Spleen (tissue), 11 donors: ENCODE measurements around the gene ZIK1. TPM values are rescaled to one million over a fixed set of nuclear protein-coding genes. Genes with fewer than 3 reads are reported as not detected.

ENCODE experiments used
- DNase-seq: peaks from one replicate; pipeline ENCODE4 v3.0.0-alpha.2; 2020
- H3K27ac ChIP-seq, 8 donors: fragments of 200-600 bp; sonication (generic) in 7 of 8; 1 replicate in 4 of 8; 2 replicates in 4 of 8; pipeline versions ENCODE4 v1.5.0 to v1.8.0; 2016 to 2021; ENCODE audit warnings: inconsistent platforms in 4 of 8, mild to moderate bottlenecking in 4 of 8, moderate library complexity in 1 of 8
- H3K27me3 ChIP-seq, 7 donors: fragments of 200-600 bp; sonication (generic) in 6 of 7; replicated peaks in 1 of 7; 1 replicate in 4 of 7; 2 replicates in 3 of 7; pipeline versions ENCODE4 v1.5.0 to v1.8.0; 2016 to 2021; ENCODE audit warnings: inconsistent platforms in 3 of 7, mild to moderate bottlenecking in 1 of 7
- H3K36me3 ChIP-seq, 6 donors: fragments of 200-600 bp; sonication (generic) in 5 of 6; 1 replicate in 4 of 6; 2 replicates in 2 of 6; pipeline versions ENCODE4 v1.5.0 to v1.8.0; 2016 to 2021; ENCODE audit warnings: inconsistent platforms in 2 of 6
- H3K4me1 ChIP-seq, 6 donors: fragments of 200-600 bp; sonication (generic) in 5 of 6; 1 replicate in 3 of 6; 2 replicates in 3 of 6; pipeline versions ENCODE4 v1.5.0 to v1.8.0; 2016 to 2021; ENCODE audit warnings: inconsistent platforms in 3 of 6
- H3K4me3 ChIP-seq, 8 donors: fragments of 200-600 bp; sonication (generic) in 7 of 8; 1 replicate in 4 of 8; 2 replicates in 4 of 8; pipeline versions ENCODE4 v1.5.0 to v1.8.0; 2016 to 2021; ENCODE audit warnings: inconsistent platforms in 4 of 8, mild to moderate bottlenecking in 4 of 8, moderate library complexity in 2 of 8
- H3K9me3 ChIP-seq, 8 donors: fragments of 200-600 bp; sonication (generic) in 7 of 8; 1 replicate in 4 of 8; 2 replicates in 4 of 8; pipeline versions ENCODE4 v1.5.0 to v1.8.0; 2016 to 2021; ENCODE audit warnings: inconsistent platforms in 4 of 8
- CTCF ChIP-seq, 11 experiments: fragments of 200-600 bp in 7 of 11; fragments of 450-650 bp in 4 of 11; sonication (generic) in 4 of 11; IDR thresholded peaks in 8 of 11; conservative IDR thresholded peaks in 3 of 11; 1 replicate in 7 of 11; 2 replicates in 4 of 11; pipeline versions ENCODE4 v1.4.0 to v1.8.0; 2016 to 2021; ENCODE audit warnings: antibody characterized with exemption in 11 of 11, inconsistent platforms in 4 of 11, mild to moderate bottlenecking in 1 of 11
- POLR2A ChIP-seq, 3 donors: fragments of 450-650 bp; IDR thresholded peaks; one replicate each; pipeline ENCODE4 v1.5.1; 2017; ENCODE audit warnings: antibody characterized with exemption in 3 of 3, mild to moderate bottlenecking in 1 of 3
- POLR2AphosphoS5 ChIP-seq, 3 donors: sonication (generic); formaldehyde crosslinking; IDR thresholded peaks; one replicate each; pipeline ENCODE4 v1.5.1; 2017; ENCODE audit warnings: antibody characterized with exemption in 3 of 3
- WGBS, 5 donors: extraction: QIAGEN DNeasy Blood & Tissue Kit in 3 of 5; methylation state at CpG; one replicate each; pipeline versions ENCODE4 v1.1.5 to v1.1.7; 2013 to 2018; 5-methylcytosine and 5-hydroxymethylcytosine counted together
- intact Hi-C: fragments of 100-400 bp; cut with DNase I; formaldehyde crosslinking; loops from one replicate; pipeline ENCODE4 v1.15.0; 2023; ENCODE audit warnings: low total_unique reads
- polyA plus RNA-seq, 3 donors: library from polyadenylated mRNA; stranded (reverse); fragments of 200-250 nt; gene quantifications; one replicate each; pipeline ENCODE4 v1.2.1, GENCODE V29; 2013
- total RNA-seq, 7 donors: library from RNA; depleted of rRNA in 3 of 7; stranded (reverse); fragments of >200 nt in 3 of 7; fragmentation: NEBNext Ultra II Directional in 4 of 7; extraction: Animal tissue kit (Norgen Biotek cat#: 25700) in 4 of 7; gene quantifications; one replicate each; pipeline versions ENCODE4 v1.1.0 to v1.2.1, GENCODE V29; 2016 to 2021
- donor health status: healthy with polysubstance abuse.
- donor health status: DM: no; HTN: no; CAD: no; lungs with moderate emphysema.
- donor health status: DM: no; HTN: no; CAD: no.
- donor health status: Bipolar disorder and iron deficiency.
- donor health status: healthy.
- donor health status: DM: no; HTN: no; CAD: no.
- donor health status: DM: yes; HTN: yes; CAD: no.

The ZIK1 gene
- total and polyA plus RNA-seq, 10 donors: 3.4 to 12.0 (median 7.0) TPM

DNA sequence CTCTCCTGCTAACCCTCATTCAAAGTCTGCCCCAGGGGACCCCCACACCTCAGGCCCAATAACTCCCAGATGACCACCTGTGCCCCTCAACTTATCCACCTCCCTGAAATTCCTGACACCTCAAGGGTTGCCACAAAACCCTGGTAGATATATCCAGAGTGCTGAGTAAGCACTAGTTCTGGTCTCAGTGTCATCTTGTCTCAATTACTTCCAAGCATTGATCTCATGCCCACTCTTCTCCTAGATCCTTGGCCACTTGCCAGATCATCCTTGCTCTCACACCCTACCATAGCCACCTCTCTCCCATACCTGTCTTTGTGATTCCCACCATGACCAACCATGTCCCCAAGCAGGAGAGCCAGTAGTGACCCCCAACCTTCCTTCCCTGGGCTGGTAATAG lies 7.3 kb upstream of the ZIK1 start:
- DNase-seq: no peak
- intact Hi-C loops: no loop called here
- H3K27me3 ChIP-seq: no peaks in the 10 kb centered on the region
- peaks cover 32 to 82% (median 64%) of the 10 kb centered on the region in 8 donors for H3K9me3 ChIP-seq
- peaks cover 4 to 21% (median 15%) of the 10 kb centered on the region in 6 donors for H3K4me1 ChIP-seq
- TF ChIP-seq POLR2A (IDR thresholded peaks at IDR 0.05) (no peak), POLR2AphosphoS5 (IDR thresholded peaks at IDR 0.05) (no peak), CTCF (IDR thresholded peaks at IDR 0.05 in 8 of 11, conservative IDR thresholded peaks at IDR 0.05 in 3 of 11) (no peak)
- peak overlapping the region in 1 of 8 donors; percentile 12 for H3K4me3 ChIP-seq
- peaks cover 33 to 62% (median 53%) of the 10 kb centered on the region in 6 donors for H3K36me3 ChIP-seq
- no peak overlapping the region for H3K27ac ChIP-seq

DNA sequence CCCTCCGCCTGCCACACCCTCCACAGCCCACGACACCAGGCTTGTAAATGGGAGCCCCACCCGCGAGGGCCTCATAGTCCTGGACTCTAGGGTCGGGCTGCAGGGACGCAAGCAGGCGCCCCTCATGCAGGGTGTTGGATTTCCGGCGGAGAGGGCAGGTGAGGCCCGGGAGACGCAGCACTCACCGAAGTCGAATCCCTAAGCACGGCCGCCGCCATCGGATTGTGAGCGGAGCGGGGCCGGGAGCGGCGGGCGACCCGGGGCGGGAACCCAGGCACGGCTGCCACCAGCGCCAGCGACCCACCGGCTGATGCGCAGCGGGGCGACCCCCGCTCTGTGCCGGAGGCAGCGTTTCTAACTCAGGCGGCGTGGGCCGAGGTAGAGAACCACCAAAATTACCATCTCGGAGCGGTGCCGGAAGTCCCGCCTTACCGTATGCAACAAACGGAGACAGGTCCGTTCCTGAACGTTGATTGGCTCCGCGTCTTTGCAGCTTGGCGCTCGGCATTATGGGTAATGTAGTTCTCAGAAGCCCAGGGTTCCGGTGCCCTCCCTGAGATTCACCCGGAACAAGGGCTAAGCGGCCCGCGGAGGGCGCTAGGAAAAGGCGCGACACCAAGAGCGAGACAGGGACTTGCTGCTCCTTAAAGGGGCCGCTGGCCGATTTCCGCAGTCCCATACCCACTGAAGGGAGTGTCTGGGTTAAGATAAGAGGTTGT lies 5.3 kb upstream of the ZIK1 start, which contains the start of gene ZNF416:
Gene ZNF416, minus strand, starts transcription at position 425 of the 719 bp plus-strand sequence. Its CDS starts 207 bp downstream, at position 218.
- peak in 5 of 11 experiments; percentile 31 to 49 (median 43) for TF ChIP-seq CTCF (IDR thresholded peaks at IDR 0.05 in 8 of 11, conservative IDR thresholded peaks at IDR 0.05 in 3 of 11)
- TF ChIP-seq POLR2AphosphoS5 (IDR thresholded peaks at IDR 0.05): peak; percentile 79 to 89 (median 84)
- no peak for TF ChIP-seq POLR2A (IDR thresholded peaks at IDR 0.05)
- Histone ChIP-seq H3K9me3 (peaks cover 12 to 82% (median 49%) of the 10 kb centered on the region in 8 donors), H3K27me3 (no peaks in the 10 kb centered on the region), H3K36me3 (peaks cover 19 to 45% (median 33%) of the 10 kb centered on the region in 6 donors), H3K4me1 (peaks cover 10 to 30% (median 20%) of the 10 kb centered on the region in 6 donors), H3K27ac (peak within 1 kb of the TSS; percentile 50 to 87 (median 76)), H3K4me3 (peak within 1 kb of the TSS; percentile 76 to 99 (median 90))
- 0 to 3% (median 1%) methylated on average over 10 to 62 of the region's 62 CpGs for WGBS, 5 donors
- DNase-seq: peak; percentile 97
- intact Hi-C loops: no loop called here

DNA sequence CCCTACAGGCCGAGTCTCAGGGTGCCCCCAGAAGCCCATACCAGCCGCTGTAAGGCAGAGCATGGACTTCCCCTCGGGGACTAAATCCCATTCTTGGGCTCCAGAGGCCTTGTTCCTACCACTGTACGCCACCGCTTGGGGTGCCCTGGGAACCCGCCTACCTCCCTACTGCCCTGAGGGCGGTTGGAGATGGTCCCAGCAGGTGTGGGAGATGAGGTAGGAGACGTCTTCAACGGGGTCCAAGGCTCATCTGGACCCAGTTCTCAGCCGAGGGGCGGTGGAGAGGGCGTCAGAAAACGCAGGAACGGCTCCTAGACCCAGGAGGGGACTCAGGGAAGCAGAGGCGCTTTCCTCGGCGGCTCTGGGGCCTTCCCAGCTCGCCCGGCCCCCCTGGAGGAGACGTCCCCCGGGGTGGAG lies 833 bp upstream of the ZIK1 start:
- WGBS, 5 donors: 43 to 56% (median 48%) methylated on average over 12 to 21 of the region's 21 CpGs
- Histone ChIP-seq H3K27me3 (no peaks in the 10 kb centered on the region), H3K27ac (peak overlapping the region in 6 of 8 donors; percentile 51 to 83 (median 74)), H3K4me3 (peak overlapping the region; percentile 53 to 83 (median 76)), H3K4me1 (peaks cover 10 to 38% (median 22%) of the 10 kb centered on the region in 6 donors), H3K36me3 (peaks cover 0 to 38% (median 27%) of the 10 kb centered on the region in 6 donors), H3K9me3 (peaks cover 3 to 74% (median 45%) of the 10 kb centered on the region in 8 donors)
- TF ChIP-seq CTCF (IDR thresholded peaks at IDR 0.05 in 8 of 11, conservative IDR thresholded peaks at IDR 0.05 in 3 of 11): no peak
- no peak for TF ChIP-seq POLR2AphosphoS5 (IDR thresholded peaks at IDR 0.05)
- no peak for TF ChIP-seq POLR2A (IDR thresholded peaks at IDR 0.05)
- DNase-seq: no peak
- intact Hi-C loops: no loop called here

- H3K27me3 ChIP-seq: no peaks in the 10 kb centered on the region
- intact Hi-C loops: no loop called here
- no peak overlapping the region for H3K27ac ChIP-seq
- H3K36me3 ChIP-seq: peaks cover 27 to 80% (median 63%) of the 10 kb centered on the region in 6 donors
- no peak overlapping the region for H3K4me3 ChIP-seq
- TF ChIP-seq POLR2A (IDR thresholded peaks at IDR 0.05) (no peak), POLR2AphosphoS5 (IDR thresholded peaks at IDR 0.05) (no peak), CTCF (IDR thresholded peaks at IDR 0.05 in 8 of 11, conservative IDR thresholded peaks at IDR 0.05 in 3 of 11) (no peak)
- 81 to 95% (median 90%) methylated on average over 1 of the region's 1 CpG for WGBS, 5 donors
- peaks cover 6 to 26% (median 16%) of the 10 kb centered on the region in 6 donors for H3K4me1 ChIP-seq
- peaks cover 37 to 92% (median 87%) of the 10 kb centered on the region in 8 donors for H3K9me3 ChIP-seq
- no peak for DNase-seq
Observed at GRCh38 chr19:57587529-57587928, 3.6 kb downstream of the ZIK1 start.
